Naive thymus-derived CD4-positive, alpha-beta T cell (primary cell): ENCODE data around the gene BCL7C. TPM values are rescaled to one million over a fixed set of nuclear protein-coding genes. Genes with fewer than 3 reads are reported as not detected.

ENCODE experiments used
- ATAC-seq: fragments of 150-1000 bp; cut with Tn5 transposase; 2 replicates; pipeline ENCODE4 v1.10.0; 2021; ENCODE audit warnings: mild to moderate bottlenecking, moderate library complexity
- CTCF ChIA-PET: fragments of 350-600 bp; sonication (Branson Sonifier 250); formaldehyde crosslinking; loops from one replicate; lab custom pipeline; 2021; ENCODE audit warnings: antibody characterized with exemption; lab: Charles Lee
- POLR2A ChIA-PET: fragments of 350-600 bp; sonication (Branson Sonifier 250); formaldehyde crosslinking; loops from one replicate; lab custom pipeline; 2021; ENCODE audit warnings: antibody characterized with exemption, inconsistent platforms; lab: Charles Lee
- DNase-seq, 9 donors: peaks; one replicate each; pipeline versions ENCODE4 v3.0.0 to v3.0.0-alpha.2; 2020 to 2022; ENCODE audit warnings: mixed read lengths in 1 of 9
- H3K27ac ChIP-seq: one replicate; pipeline ENCODE4 v1.7.0; 2013; ENCODE audit warnings: mild to moderate bottlenecking, low read depth, low read length, moderate library complexity
- H3K27me3 ChIP-seq, 2 donors: one replicate each; pipeline ENCODE4 v1.7.0; 2013; ENCODE audit warnings: low read length in 2 of 2, mild to moderate bottlenecking in 2 of 2, moderate library complexity in 2 of 2; ENCODE audit not compliant: control insufficient read depth in 2 of 2, insufficient read depth in 2 of 2
- H3K36me3 ChIP-seq, 3 experiments: 1 replicate in 2 of 3; 2 replicates in 1 of 3; pipeline ENCODE4 v1.7.0; 2013; ENCODE audit warnings: low read length in 3 of 3, mild to moderate bottlenecking in 3 of 3, moderate library complexity in 1 of 3; ENCODE audit not compliant: insufficient read depth in 3 of 3, control insufficient read depth in 2 of 3
- H3K4me1 ChIP-seq, 2 donors: one replicate each; pipeline ENCODE4 v1.7.0; 2013; ENCODE audit warnings: low read length in 2 of 2, mild to moderate bottlenecking in 2 of 2, moderate library complexity in 1 of 2; ENCODE audit not compliant: control insufficient read depth in 2 of 2, insufficient read depth in 2 of 2
- H3K4me3 ChIP-seq: 2 replicates; pipeline ENCODE4 v1.7.0; 2013; ENCODE audit warnings: mild to moderate bottlenecking, low read length
- H3K9me3 ChIP-seq, 3 experiments: 1 replicate in 2 of 3; 2 replicates in 1 of 3; pipeline ENCODE4 v1.7.0; 2013; ENCODE audit warnings: low read length in 3 of 3; ENCODE audit not compliant: control insufficient read depth in 2 of 3
- H3K27ac Mint-ChIP-seq, 9 donors: one replicate each; pipeline ENCODE4 v1.8.0; 2020 to 2022; ENCODE audit warnings: mixed read lengths in 9 of 9, mild to moderate bottlenecking in 8 of 9, moderate library complexity in 5 of 9, inconsistent platforms in 2 of 9
- H3K27me3 Mint-ChIP-seq, 5 donors: one replicate each; pipeline ENCODE4 v1.8.0; 2021 to 2022; ENCODE audit warnings: mixed read lengths in 5 of 5, mild to moderate bottlenecking in 1 of 5
- H3K36me3 Mint-ChIP-seq, 5 donors: one replicate each; pipeline ENCODE4 v1.8.0; 2020 to 2022; ENCODE audit warnings: mixed read lengths in 5 of 5, mild to moderate bottlenecking in 3 of 5, inconsistent platforms in 1 of 5
- H3K4me1 Mint-ChIP-seq, 7 donors: one replicate each; pipeline ENCODE4 v1.8.0; 2020 to 2022; ENCODE audit warnings: mixed read lengths in 7 of 7, mild to moderate bottlenecking in 3 of 7, inconsistent platforms in 1 of 7
- H3K4me3 Mint-ChIP-seq, 10 donors: one replicate each; pipeline ENCODE4 v1.8.0; 2020 to 2022; ENCODE audit warnings: mild to moderate bottlenecking in 10 of 10, mixed read lengths in 10 of 10, moderate library complexity in 6 of 10, inconsistent platforms in 2 of 10
- H3K9me3 Mint-ChIP-seq, 11 donors: one replicate each; pipeline ENCODE4 v1.8.0; 2020 to 2022; ENCODE audit warnings: mixed read lengths in 11 of 11, mild to moderate bottlenecking in 4 of 11, inconsistent platforms in 1 of 11, moderate library complexity in 1 of 11
- intact Hi-C, 2 donors: fragments of 100-400 bp; cut with micrococcal nuclease; formaldehyde crosslinking; loops; one replicate each; pipeline ENCODE4 v1.15.1; 2023
- polyA plus RNA-seq, 2 donors: library from polyadenylated mRNA; unstranded; fragments of 300-500 nt; fragmentation: Illumina TruSeq; gene quantifications; one replicate each; pipeline ENCODE4 v1.2.3, GENCODE V29; 2021
- total RNA-seq, 6 experiments: library from RNA in 5 of 6; stranded (reverse) in 5 of 6; gene quantifications; 1 replicate in 5 of 6; 2 replicates in 1 of 6; pipeline ENCODE4 v1.2.3 and lab custom pipeline; 2021 to 2026

Gene BCL7C
- total and polyA plus RNA-seq, 7 experiments from 2014 or later, result 17.2 to 31.4 (median 22.7) TPM

DNA sequence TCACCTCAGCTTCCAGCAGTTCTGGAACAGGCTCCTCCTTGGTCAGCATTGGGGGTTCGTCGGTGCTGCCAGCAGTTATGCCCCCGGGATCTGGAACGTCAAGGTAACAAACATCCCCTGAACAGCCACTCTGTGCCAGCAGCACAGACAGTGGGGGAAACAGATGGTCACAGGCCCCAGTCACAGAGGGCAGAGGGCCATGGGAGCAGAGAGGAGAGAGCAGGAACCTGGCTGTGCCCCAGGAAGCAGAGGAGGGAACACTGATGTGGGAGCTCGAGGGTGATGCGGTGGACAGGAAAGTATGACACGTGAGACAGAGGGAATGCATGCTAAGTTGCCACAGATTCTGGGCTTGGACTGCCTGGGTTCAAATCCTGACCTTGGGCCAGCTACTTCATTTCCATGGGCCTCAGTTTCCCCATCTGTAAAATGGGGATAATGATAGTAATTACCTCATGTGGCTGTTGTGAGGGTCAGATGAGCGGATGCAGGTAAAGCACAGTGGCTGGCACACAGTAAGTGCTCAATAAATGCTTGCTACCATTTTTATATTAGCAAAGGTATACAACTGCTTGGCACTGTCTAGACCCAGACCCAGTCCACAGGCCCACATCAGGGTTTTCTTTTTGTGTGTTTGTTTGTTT is 4.9 kb downstream of the BCL7C start:
- intact Hi-C loops, result no loop called here
- H3K9me3 Mint-ChIP-seq, result no peaks in the 10 kb centered on the region
- CTCF ChIA-PET, result interaction anchor here (0.7 to 1.5 kb wide), 2 partner anchors 13 to 823 kb away, joined by 3 to 4 read pairs; no protein-coding TSS in a partner anchor
- Histone ChIP-seq H3K4me3 (no peak overlapping the region), H3K27me3 (no peaks in the 10 kb centered on the region), H3K36me3 (peaks cover 0 to 56% (median 6%) of the 10 kb centered on the region in 3 experiments), H3K27ac (no peak overlapping the region), H3K9me3 (no peaks in the 10 kb centered on the region), H3K4me1 (peaks cover 13% of the 10 kb centered on the region in 2 donors)
- peak overlapping the region in 3 of 9 donors; percentile 67 to 77 (median 67) for H3K27ac Mint-ChIP-seq
- no peak for ATAC-seq
- H3K36me3 Mint-ChIP-seq, result peaks cover 0 to 20% (median 12%) of the 10 kb centered on the region in 5 donors
- H3K27me3 Mint-ChIP-seq, result no peaks in the 10 kb centered on the region
- POLR2A ChIA-PET, result interaction anchor here (0.6 to 1.4 kb wide), 4 partner anchors 12 to 135 kb away, joined by 3 to 4 read pairs (median 4); no protein-coding TSS in a partner anchor
- no peak for DNase-seq
- peaks cover 14 to 31% (median 29%) of the 10 kb centered on the region in 7 donors for H3K4me1 Mint-ChIP-seq
- no peak overlapping the region for H3K4me3 Mint-ChIP-seq

DNA sequence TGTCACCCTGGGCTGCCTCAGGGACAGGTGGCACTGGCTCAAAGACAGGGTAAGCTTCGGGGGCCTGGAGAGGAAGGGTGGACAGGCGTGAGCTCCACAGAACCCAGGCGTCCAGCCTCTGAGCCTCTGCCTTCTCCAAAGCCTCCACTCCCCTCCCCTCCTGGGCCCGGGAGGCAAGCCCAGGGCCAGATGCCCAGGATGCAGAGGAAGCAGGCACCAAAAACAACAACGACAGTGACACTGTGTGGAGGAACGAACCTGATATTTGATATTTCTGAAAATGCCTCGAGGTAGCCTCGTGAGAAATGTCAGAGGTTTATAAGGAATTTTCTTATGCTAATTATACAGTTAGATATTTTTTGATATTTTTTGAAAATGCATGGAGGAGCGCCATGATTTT is 6.0 kb downstream of the BCL7C start:
- H3K4me3 Mint-ChIP-seq, result no peak overlapping the region
- ChIA-PET POLR2A (no interaction called here), CTCF (no interaction called here)
- no peak overlapping the region for H3K27ac Mint-ChIP-seq
- no peaks in the 10 kb centered on the region for H3K27me3 Mint-ChIP-seq
- no peak for DNase-seq
- H3K9me3 ChIP-seq, result no peaks in the 10 kb centered on the region
- H3K4me1 Mint-ChIP-seq, result peaks cover 9 to 29% (median 26%) of the 10 kb centered on the region in 7 donors
- H3K9me3 Mint-ChIP-seq, result no peaks in the 10 kb centered on the region
- no peak overlapping the region for H3K27ac ChIP-seq
- H3K36me3 ChIP-seq, result peaks cover 0 to 57% (median 6%) of the 10 kb centered on the region in 3 experiments
- intact Hi-C loops, result no loop called here
- ATAC-seq, result no peak
- H3K27me3 ChIP-seq, result no peaks in the 10 kb centered on the region
- H3K4me3 ChIP-seq, result no peak overlapping the region
- peaks cover 0 to 22% (median 14%) of the 10 kb centered on the region in 5 donors for H3K36me3 Mint-ChIP-seq
- H3K4me1 ChIP-seq, result peaks cover 7% of the 10 kb centered on the region in 2 donors

DNA sequence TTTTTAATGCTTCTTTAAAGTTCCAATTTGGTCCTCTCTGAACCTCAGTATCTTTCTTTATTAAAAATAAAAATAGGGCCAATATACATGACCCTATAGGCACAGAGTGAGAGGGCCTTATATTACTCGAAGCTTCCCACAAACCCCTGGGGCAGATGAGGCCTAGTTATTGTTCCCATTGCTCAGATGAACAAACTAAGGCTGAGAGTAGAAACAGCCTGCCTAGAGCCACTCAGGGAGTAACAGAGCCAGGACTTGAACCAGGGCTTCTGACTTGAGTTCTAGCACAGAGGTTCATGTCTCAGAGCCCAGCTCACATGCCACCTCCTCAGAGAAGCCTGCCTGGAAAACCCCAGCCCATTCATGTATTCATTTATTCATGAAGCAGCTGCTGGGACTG is 7.7 kb downstream of the BCL7C start:
- peaks cover 0 to 66% (median 6%) of the 10 kb centered on the region in 3 experiments for H3K36me3 ChIP-seq
- Mint-ChIP-seq H3K27ac (peak overlapping the region in 3 of 9 donors; percentile 16 to 61 (median 23)), H3K4me1 (peaks cover 21 to 35% (median 24%) of the 10 kb centered on the region in 7 donors), H3K9me3 (no peaks in the 10 kb centered on the region), H3K4me3 (no peak overlapping the region), H3K36me3 (peaks cover 0 to 31% (median 21%) of the 10 kb centered on the region in 5 donors), H3K27me3 (no peaks in the 10 kb centered on the region)
- H3K4me3 ChIP-seq, result no peak overlapping the region
- no peak overlapping the region for H3K27ac ChIP-seq
- no peaks in the 10 kb centered on the region for H3K9me3 ChIP-seq
- no peak for DNase-seq
- ChIA-PET CTCF (no interaction called here), POLR2A (no interaction called here)
- peaks cover 0 to 3% of the 10 kb centered on the region in 2 donors for H3K4me1 ChIP-seq
- intact Hi-C loops, result no loop called here
- H3K27me3 ChIP-seq, result no peaks in the 10 kb centered on the region
- no peak for ATAC-seq

DNA sequence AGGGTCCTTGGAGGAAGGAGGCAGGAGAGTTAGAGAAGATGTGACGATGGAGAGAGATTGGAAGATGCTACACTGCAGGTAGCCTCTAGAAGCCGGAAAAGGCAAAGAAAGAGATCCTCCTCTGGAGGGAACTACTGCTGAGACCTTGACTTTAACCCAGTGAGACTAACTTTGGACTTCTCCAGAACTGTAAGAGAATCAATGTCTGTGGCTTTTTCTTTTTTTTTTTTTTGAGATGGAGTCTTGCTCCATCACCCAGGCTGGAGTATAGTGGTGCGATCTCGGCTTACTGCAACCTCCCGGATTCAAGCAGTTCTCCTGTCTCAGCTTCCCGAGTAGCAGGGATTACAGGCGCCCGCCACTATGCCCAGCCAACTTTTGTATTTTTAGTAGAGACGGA is 8.7 kb downstream of the BCL7C start:
- CTCF ChIA-PET, result no interaction called here

DNA sequence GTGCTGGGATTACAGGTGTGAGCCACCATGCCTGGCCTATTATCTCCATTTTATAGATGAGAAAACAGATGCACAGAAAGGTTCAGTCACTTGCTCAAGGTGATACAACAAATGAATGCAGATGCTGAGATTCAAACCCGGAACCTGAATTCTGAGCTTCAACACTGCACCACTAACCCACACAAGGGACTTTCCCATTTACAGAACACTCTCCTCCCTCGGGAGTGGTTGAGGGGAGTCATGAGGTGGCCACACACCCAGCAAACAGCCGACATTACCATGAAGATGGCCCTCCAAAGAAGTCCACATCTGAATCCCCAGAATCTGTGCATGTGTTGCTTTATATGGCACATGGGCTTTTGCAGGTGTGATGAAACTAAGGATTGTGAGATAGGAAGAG is 9.1 kb downstream of the BCL7C start:
- Histone ChIP-seq H3K27me3 (no peaks in the 10 kb centered on the region), H3K36me3 (peaks cover 0 to 62% (median 6%) of the 10 kb centered on the region in 3 experiments), H3K27ac (no peak overlapping the region), H3K4me3 (no peak overlapping the region), H3K9me3 (no peaks in the 10 kb centered on the region), H3K4me1 (peaks cover 0 to 3% of the 10 kb centered on the region in 2 donors)
- Mint-ChIP-seq H3K36me3 (peaks cover 0 to 29% (median 18%) of the 10 kb centered on the region in 5 donors), H3K4me3 (no peak overlapping the region), H3K9me3 (no peaks in the 10 kb centered on the region), H3K27me3 (no peaks in the 10 kb centered on the region), H3K4me1 (peaks cover 21 to 35% (median 28%) of the 10 kb centered on the region in 7 donors), H3K27ac (peak overlapping the region in 4 of 9 donors; percentile 8 to 56 (median 45))
- ChIA-PET POLR2A (no interaction called here), CTCF (no interaction called here)
- DNase-seq, result no peak
- ATAC-seq, result no peak
- intact Hi-C loops, result no loop called here

More for the DNA sequence above, 8.7 kb downstream of the BCL7C start:
- Mint-ChIP-seq H3K36me3 (peaks cover 0 to 31% (median 21%) of the 10 kb centered on the region in 5 donors), H3K9me3 (no peaks in the 10 kb centered on the region), H3K4me1 (peaks cover 23 to 37% (median 26%) of the 10 kb centered on the region in 7 donors), H3K27me3 (no peaks in the 10 kb centered on the region), H3K4me3 (no peak overlapping the region), H3K27ac (peak overlapping the region in 4 of 9 donors; percentile 8 to 56 (median 45))
- ATAC-seq, result no peak
- intact Hi-C loops, result no loop called here
- POLR2A ChIA-PET, result no interaction called here
- no peak overlapping the region for H3K27ac ChIP-seq
- H3K9me3 ChIP-seq, result no peaks in the 10 kb centered on the region
- H3K4me1 ChIP-seq, result peaks cover 0 to 3% of the 10 kb centered on the region in 2 donors
- peaks cover 0 to 66% (median 6%) of the 10 kb centered on the region in 3 experiments for H3K36me3 ChIP-seq
- H3K27me3 ChIP-seq, result no peaks in the 10 kb centered on the region
- no peak for DNase-seq
- H3K4me3 ChIP-seq, result no peak overlapping the region

DNA sequence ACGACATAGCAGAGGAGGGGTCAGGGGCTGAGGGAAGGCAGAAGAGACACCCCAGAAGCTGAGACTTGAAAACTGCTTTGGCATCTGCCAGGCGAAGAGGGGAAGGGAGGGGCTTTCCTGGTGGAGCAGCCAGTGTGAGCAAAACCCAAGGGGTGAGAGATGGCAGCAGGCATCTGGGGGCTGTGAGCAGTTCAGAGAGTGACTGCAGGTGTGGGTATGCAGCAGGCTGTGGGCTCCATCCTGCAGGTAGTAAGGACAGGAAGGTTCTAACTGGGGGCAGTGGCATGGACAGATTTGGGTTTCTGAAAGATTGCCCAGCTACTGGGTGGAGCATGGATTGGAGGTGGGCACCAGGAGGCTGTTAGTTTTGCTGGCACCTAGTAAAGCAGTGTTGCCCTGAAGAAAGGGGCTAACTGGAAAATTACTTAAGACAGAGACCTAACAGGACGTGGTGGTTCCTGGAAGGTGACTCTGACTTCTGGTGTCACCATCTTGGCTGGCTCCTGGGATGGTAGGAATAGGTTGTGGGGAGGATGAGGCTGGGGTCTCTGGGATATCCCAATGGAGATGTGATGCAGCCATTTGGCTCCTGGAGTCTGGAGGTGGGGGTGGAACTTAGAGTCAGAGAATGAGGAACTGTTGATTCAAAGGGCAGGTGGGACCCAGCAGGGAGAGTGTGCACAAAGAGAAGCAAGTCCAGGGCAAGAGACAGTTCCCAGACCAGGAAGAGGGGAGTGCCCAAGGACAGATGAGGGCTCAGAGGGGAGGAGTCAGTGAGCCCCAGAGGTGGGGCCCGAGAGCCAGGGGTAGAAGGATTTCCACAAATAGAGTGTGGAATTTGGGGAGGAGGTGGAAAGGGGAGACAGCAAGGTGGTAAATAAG is 11.2 kb downstream of the BCL7C start:
- Mint-ChIP-seq H3K4me1 (peaks cover 15 to 37% (median 28%) of the 10 kb centered on the region in 7 donors), H3K27ac (peak overlapping the region; percentile 9 to 87 (median 62)), H3K27me3 (no peaks in the 10 kb centered on the region), H3K4me3 (peak overlapping the region in 1 of 10 donors; percentile 18), H3K9me3 (no peaks in the 10 kb centered on the region), H3K36me3 (peaks cover 0 to 24% (median 15%) of the 10 kb centered on the region in 5 donors)
- ChIA-PET POLR2A (no interaction called here), CTCF (no interaction called here)
- H3K4me1 ChIP-seq, result peaks cover 0 to 3% of the 10 kb centered on the region in 2 donors
- H3K27me3 ChIP-seq, result no peaks in the 10 kb centered on the region
- no peak for DNase-seq
- H3K36me3 ChIP-seq, result peaks cover 0 to 53% (median 0%) of the 10 kb centered on the region in 3 experiments
- intact Hi-C loops, result no loop called here
- H3K9me3 ChIP-seq, result no peaks in the 10 kb centered on the region
- H3K4me3 ChIP-seq, result no peak overlapping the region
- ATAC-seq, result no peak
- H3K27ac ChIP-seq, result no peak overlapping the region
